Activated T-helper 9 cell treated with anti-CD3 and anti-CD28 coated beads, Interleukin-2, amount 50 U/mL, for 16 hours (primary cell): ENCODE measurements around the gene VPS13D.
A peak's percentile ranks its signal among the peaks of the same experiment; 100 is the strongest.

Experiments
- DNase-seq: peaks from one replicate; pipeline ENCODE4 v3.0.0-alpha.2; 2020; ENCODE audit warnings: low read depth

The VPS13D gene

GRCh38 chr1:12472156-12472797, 242.4 kb downstream of the VPS13D start:
- no peak for DNase-seq

GRCh38 chr1:12472798-12473551, 243.1 kb downstream of the VPS13D start:
- DNase-seq: peak; percentile 54

GRCh38 chr1:12473596-12474362, 243.9 kb downstream of the VPS13D start:
- no peak for DNase-seq

- no peak for DNase-seq
These were observed 245.3 kb downstream of the VPS13D start for GRCh38 chr1:12475101-12475500.

- no peak for DNase-seq
These were observed 245.7 kb downstream of the VPS13D start for GRCh38 chr1:12475530-12475934.

GRCh38 chr1:12475947-12476346, 246.1 kb downstream of the VPS13D start:
- DNase-seq: no peak

GRCh38 chr1:12477314-12477713, 247.5 kb downstream of the VPS13D start:
- no peak for DNase-seq

- no peak for DNase-seq
These were observed 248.2 kb downstream of the VPS13D start for GRCh38 chr1:12477936-12478611.

GRCh38 chr1:12478612-12478985, 248.8 kb downstream of the VPS13D start:
- no peak for DNase-seq

GRCh38 chr1:12479311-12479710, 249.5 kb downstream of the VPS13D start:
- no peak for DNase-seq

GRCh38 chr1:12480041-12480440, 250.2 kb downstream of the VPS13D start:
- DNase-seq: no peak

- DNase-seq: no peak
These were observed 251.0 kb downstream of the VPS13D start for GRCh38 chr1:12480748-12481362.

GRCh38 chr1:12481928-12482327, 252.1 kb downstream of the VPS13D start:
- no peak for DNase-seq

GRCh38 chr1:12482988-12483387, 253.2 kb downstream of the VPS13D start:
- DNase-seq: no peak

- no peak for DNase-seq
These were observed 255.6 kb downstream of the VPS13D start for GRCh38 chr1:12485231-12486058.

GRCh38 chr1:12486059-12486341, 256.2 kb downstream of the VPS13D start:
- DNase-seq: no peak

- DNase-seq: no peak
These were observed 256.7 kb downstream of the VPS13D start for GRCh38 chr1:12486401-12487005.

- no peak for DNase-seq
These were observed 257.7 kb downstream of the VPS13D start for GRCh38 chr1:12487520-12487919.

GRCh38 chr1:12488666-12489354, 259.0 kb downstream of the VPS13D start:
- DNase-seq: no peak

GRCh38 chr1:12490532-12491142, 260.8 kb downstream of the VPS13D start:
- no peak for DNase-seq
